Measurements from ENCODE around the gene COLEC12. TPM values are rescaled to one million over a fixed set of nuclear protein-coding genes. Genes with fewer than 3 reads are reported as not detected.

COLEC12 gene
- total and polyA plus RNA-seq, 12 donors, result 1.5 to 19.5 (median 8.6) TPM

GRCh38 chr18:386994-387393, 113.5 kb downstream of the COLEC12 start:
- WGBS, 4 donors, result 64 to 78% (median 68%) methylated on average over 6 of the region's 6 CpGs
- no peak for TF ChIP-seq CTCF (IDR thresholded peaks at IDR 0.05)
- TF ChIP-seq POLR2A (IDR thresholded peaks at IDR 0.05), result no peak
- intact Hi-C loops (cut with DNase I), result loop anchor here in 1 of 2 donors (10.0 kb wide), 1 partner anchor 58 kb away; no protein-coding TSS in a partner anchor

GRCh38 chr18:384897-385296, 115.6 kb downstream of the COLEC12 start:
- H3K4me1 ChIP-seq (replicated peaks in 1 of 2), result no peaks in the 10 kb centered on the region
- DNase-seq, result no peak
- H3K36me3 ChIP-seq (replicated peaks in 1 of 2), result no peaks in the 10 kb centered on the region
- H3K4me3 ChIP-seq, result no peak overlapping the region
- WGBS, 4 donors, result 46 to 85% (median 68%) methylated on average over 1 to 2 of the region's 2 CpGs
- intact Hi-C loops (cut with DNase I), result loop anchor here in 1 of 2 donors (10.0 kb wide), 1 partner anchor 60 kb away; no protein-coding TSS in a partner anchor
- no peak for TF ChIP-seq POLR2A (IDR thresholded peaks at IDR 0.05)
- TF ChIP-seq CTCF (IDR thresholded peaks at IDR 0.05), result no peak
- H3K27me3 ChIP-seq, result no peaks in the 10 kb centered on the region
- no peaks in the 10 kb centered on the region for H3K9me3 ChIP-seq (replicated peaks in 1 of 3)
- H3K27ac ChIP-seq, result no peak overlapping the region

More at GRCh38 chr18:386994-387393, 113.5 kb downstream of the COLEC12 start:
- Histone ChIP-seq H3K27ac (no peak overlapping the region), H3K4me3 (no peak overlapping the region), H3K9me3 (replicated peaks in 1 of 3) (no peaks in the 10 kb centered on the region), H3K27me3 (no peaks in the 10 kb centered on the region), H3K4me1 (replicated peaks in 1 of 2) (no peaks in the 10 kb centered on the region), H3K36me3 (replicated peaks in 1 of 2) (no peaks in the 10 kb centered on the region)
- no peak for DNase-seq

- WGBS, 4 donors, result 55 to 79% (median 69%) methylated on average over 3 of the region's 3 CpGs
- H3K27ac ChIP-seq, result no peak overlapping the region
- no peaks in the 10 kb centered on the region for H3K4me1 ChIP-seq (replicated peaks in 1 of 2)
- no peak overlapping the region for H3K4me3 ChIP-seq
- no peaks in the 10 kb centered on the region for H3K36me3 ChIP-seq (replicated peaks in 1 of 2)
- H3K27me3 ChIP-seq, result no peaks in the 10 kb centered on the region
- no peak for DNase-seq
- no peaks in the 10 kb centered on the region for H3K9me3 ChIP-seq (replicated peaks in 1 of 3)
- TF ChIP-seq POLR2A (IDR thresholded peaks at IDR 0.05) (no peak), CTCF (IDR thresholded peaks at IDR 0.05) (no peak)
- intact Hi-C loops (cut with DNase I), result loop anchor here in 1 of 2 donors (10.0 kb wide), 1 partner anchor 62 kb away; no protein-coding TSS in a partner anchor
These were observed 117.4 kb downstream of the COLEC12 start for GRCh38 chr18:383135-383534.

- H3K27ac ChIP-seq, result no peak overlapping the region
- 51 to 56% (median 52%) methylated on average over 3 of the region's 3 CpGs for WGBS, 4 donors
- no peak for TF ChIP-seq POLR2A (IDR thresholded peaks at IDR 0.05)
- no peak for TF ChIP-seq CTCF (IDR thresholded peaks at IDR 0.05)
These were observed 118.0 kb downstream of the COLEC12 start for GRCh38 chr18:382423-382984.

More at GRCh38 chr18:382423-382984, 118.0 kb downstream of the COLEC12 start:
- no peaks in the 10 kb centered on the region for H3K9me3 ChIP-seq (replicated peaks in 1 of 3)
- intact Hi-C loops (cut with DNase I), result loop anchor here in 1 of 2 donors (10.0 kb wide), 1 partner anchor 62 kb away; no protein-coding TSS in a partner anchor
- H3K4me1 ChIP-seq (replicated peaks in 1 of 2), result no peaks in the 10 kb centered on the region
- no peaks in the 10 kb centered on the region for H3K36me3 ChIP-seq (replicated peaks in 1 of 2)
- DNase-seq, result no peak
- H3K27me3 ChIP-seq, result no peaks in the 10 kb centered on the region
- H3K4me3 ChIP-seq, result no peak overlapping the region
